Brain pericyte (primary cell): ENCODE results near the gene ZNF782.
A peak's percentile ranks its signal among the peaks of the same experiment; 100 is the strongest.
"Not testable (repeated sequence)": the region's sequence is repeated elsewhere in the genome, so short reads cannot be mapped to it uniquely, and the experiment has no call there.

Experiments used
- DNase-seq: peaks from one replicate; pipeline ENCODE4 v3.0.0-alpha.2; 2012; ENCODE audit warnings: low read depth, low spot score

Gene ZNF782

DNA sequence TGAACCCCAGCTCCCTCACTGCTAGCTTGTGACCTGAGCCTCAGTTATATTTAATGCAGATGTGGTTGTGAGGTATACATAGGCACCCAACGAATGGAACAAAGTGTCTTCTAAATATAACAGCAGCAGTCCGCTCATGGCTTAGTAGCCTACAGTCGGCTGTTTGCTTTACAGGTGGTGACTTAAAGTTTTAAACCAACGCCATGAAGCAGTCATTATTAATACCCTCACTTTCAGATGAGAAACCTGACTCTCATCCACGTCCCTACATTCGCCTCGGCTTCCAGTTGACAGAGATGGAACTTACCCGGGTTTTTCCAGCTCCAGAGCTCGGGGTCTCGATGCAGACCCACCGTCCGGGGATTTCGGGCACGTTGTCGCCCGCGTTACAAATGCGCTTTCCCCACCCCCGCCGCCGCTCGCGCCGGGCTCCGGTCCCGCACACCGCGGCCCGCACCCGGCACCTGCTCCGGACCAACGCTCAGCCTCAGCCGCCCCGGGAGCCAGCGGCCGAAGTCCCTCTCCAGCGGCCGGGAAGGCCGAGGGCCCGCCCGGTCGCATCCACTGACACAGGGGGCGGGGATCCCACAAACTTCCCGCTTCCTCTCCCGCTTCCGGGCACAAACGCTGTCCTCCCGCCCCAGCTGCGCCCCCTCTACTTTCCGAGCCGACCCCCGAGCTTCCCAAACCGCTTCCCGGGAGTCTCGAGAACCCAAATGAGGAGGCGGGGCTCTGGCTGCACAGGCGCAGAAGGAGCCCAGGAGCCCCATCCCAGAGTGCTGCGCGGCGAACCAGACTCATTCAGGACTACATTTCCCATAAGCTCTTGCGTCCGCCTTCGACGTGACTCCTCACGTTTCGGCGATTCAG is at the start of gene ZNF782:
Gene ZNF782 (minus strand): TSS at position 734 of the 870 bp plus-strand sequence. CDS start 2,553 bp downstream, outside the sequence.
- DNase-seq, result peak; percentile 77

DNA sequence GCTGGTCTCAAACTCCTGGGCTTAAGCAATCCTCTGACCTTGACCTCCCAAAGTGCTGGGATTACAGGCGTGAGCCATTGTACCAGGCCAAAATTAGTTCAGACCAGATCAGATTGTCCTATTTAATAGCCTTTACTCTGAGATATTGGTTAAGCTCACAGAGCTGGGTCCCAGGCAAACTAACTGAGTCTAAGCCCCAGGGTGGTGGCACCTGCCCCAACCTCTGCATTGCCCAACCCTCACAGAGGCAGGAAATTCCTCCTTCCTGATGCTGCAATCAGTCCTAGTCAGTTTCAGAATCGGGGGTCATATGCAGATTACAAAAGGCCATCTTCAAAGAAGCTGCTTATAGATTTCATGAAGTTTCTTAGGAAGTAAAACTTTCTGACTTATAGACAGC is 45.7 kb upstream of the ZNF782 start:
- DNase-seq, result not testable (repeated sequence)

DNA sequence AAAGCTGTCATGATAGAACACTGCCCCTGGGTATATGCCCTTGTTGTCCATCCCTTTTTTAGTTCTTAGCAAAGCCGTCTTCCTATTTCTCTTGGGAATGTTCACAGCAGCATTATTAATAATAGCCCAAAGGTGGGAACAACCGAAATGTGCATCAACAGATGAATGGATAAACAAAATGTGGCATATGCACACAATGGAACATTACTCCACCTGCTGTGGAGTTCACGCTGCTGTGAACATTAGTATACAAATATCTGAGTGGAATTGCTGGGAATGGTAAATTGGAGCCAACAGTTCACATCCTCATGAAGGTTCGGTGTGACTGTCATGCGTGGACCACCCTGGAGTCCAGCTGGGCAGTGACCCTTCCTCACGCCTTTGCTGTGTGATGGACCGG is 37.8 kb upstream of the ZNF782 start:
- no peak for DNase-seq

DNA sequence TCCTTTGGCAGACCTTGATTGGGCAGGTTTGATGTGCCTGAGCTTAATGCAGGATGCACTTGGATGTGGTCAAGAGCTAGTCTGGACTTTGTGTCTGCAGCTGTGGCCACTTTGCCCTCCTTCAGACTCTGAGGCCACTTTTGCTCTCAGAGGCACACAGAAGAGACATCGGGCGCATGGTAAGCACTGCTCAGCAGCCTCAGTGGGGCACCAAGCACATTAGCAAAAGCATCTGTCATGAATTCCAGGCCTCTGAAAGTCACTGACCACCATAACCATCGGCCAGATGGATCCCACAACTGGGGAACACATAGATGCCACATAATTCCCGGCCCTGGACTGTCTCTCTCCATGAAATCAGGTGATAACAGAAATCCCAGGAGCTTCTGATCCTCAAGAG is 34.3 kb upstream of the ZNF782 start:
- DNase-seq, result no peak

DNA sequence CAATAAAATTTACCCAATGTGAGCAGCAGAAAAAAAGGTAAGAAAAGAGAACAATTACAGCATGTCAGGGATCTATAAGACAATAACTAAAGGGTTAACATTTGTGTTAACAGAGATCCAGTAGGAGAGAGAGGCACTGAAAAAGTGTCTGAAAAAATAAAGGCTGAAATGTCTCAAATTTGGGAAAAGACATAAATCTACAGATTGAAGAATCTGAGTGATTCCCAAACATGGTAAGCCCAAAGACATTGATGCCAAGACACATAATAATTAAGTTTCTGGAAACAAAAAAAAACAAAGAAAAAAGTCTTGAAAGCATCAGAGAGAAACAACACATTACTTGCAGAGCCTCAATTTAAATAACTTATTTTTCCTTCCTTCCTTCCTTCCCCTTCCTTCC is 31.1 kb upstream of the ZNF782 start:
- DNase-seq, result no peak

DNA sequence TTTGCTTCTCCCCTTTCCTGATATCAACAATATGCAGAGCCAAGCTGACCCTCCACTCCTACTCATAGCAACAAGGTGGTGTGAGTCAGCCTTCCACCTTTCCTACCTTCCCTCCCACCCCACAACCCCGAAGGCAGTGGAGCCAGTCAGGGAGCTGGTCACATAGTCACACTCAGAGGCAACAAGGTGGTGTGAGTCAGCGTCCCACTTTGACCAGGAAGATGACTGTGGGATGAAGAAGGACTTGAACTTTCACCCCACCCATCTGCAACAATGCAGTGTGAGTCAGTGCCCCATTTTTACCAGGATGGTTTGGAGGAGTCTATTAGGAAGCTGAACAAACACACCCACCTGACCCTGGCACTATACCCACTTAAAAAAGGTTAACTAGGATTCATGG is 30.1 kb upstream of the ZNF782 start:
- DNase-seq, result no peak

DNA sequence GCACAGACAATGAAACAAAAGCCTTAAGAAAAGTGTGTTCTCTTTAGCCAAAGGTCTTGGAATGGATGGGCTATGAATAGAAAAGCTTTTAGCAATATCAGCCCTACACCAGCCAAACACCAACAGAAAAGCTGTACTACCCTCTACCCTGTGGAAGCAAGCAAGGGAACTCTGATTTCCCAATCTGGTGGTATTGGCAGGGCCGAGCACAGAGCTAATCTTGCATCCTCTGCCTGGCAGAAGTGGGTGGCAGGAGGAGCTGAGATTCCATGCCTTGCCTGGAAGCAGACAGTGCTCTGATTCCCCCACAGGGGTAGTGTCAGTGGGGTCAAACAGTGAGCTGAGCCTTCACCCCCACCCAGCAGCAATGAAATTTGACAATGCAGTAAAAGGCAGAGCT is 29.6 kb upstream of the ZNF782 start:
- DNase-seq, result no peak

DNA sequence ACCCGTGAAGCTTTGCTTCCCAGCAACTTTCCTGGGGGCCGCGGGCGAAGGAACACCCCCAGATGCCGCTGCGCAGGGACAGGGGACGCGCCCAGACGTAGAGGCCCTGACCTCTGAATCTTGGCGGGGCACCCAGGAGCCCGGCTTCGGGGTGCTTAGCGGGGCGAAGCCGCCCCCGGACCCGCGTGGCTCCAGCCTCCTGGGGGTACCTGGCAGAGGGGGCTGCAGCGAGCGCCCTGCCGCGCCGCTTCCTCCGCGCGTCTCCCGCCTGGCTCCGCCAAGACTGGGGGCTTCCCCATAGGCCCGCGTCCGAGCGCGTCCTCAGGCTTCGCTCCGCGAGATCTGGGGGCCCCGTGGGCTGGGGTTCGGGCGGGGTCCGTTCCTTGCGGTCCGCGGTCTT is 23.0 kb upstream of the ZNF782 start:
- no peak for DNase-seq

DNA sequence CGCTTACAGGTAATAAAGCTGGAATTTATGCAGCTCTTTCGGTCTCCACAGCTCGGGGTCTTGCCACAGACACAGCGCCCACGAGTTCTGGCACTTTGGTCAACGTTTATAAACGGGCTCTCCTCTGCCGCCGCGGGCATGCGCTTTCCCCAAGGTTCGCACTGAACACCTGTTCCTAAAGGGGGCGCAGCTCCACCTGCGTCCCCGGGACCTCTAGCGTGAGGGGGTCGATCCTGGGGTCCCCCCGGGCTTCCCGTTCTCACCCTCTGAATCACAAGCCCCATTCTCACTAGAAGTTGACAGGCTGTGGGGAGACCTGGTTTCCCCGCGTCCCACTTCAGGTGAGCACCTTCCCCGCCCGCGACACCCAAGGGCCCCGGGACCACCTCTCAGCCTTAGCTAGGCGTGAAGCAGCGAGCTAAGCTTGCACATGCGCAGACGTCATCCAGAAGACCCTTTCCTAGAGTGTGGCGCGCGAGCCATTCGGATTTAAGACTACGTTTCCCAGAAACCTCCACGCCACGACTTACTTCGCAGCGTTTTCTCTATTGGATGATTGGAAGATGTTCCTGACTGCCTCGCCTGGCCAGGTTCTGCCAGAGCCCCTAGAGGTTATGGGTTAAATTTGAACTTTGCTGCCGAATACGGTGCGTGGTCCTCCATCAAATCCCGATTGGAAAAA is 21.3 kb upstream of the ZNF782 start:
- DNase-seq, result peak; percentile 37

DNA sequence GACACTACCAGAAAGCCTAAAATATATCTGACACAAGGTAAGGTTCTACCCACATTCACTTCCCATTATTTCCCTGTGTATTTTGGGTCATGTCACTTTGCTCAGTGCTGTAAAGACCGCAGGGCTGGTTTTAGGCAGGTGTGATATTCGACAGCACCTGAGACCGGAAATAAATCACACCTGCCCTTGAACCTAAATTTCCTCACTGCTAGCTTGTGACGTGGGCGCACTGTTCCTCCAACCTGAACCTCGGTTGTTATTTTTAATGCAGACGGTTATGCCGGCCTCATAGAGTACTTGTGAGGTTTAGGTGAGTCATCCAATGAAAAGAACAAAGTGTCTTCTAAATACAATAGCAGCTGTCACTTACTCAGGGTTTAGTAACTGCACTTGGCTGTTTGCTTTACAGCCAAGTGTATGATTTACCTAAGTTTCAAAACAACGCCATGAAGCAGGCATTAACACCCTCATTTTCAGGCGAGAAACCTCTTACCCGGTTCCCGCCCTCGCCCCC is 20.7 kb upstream of the ZNF782 start:
- DNase-seq, result no peak

DNA sequence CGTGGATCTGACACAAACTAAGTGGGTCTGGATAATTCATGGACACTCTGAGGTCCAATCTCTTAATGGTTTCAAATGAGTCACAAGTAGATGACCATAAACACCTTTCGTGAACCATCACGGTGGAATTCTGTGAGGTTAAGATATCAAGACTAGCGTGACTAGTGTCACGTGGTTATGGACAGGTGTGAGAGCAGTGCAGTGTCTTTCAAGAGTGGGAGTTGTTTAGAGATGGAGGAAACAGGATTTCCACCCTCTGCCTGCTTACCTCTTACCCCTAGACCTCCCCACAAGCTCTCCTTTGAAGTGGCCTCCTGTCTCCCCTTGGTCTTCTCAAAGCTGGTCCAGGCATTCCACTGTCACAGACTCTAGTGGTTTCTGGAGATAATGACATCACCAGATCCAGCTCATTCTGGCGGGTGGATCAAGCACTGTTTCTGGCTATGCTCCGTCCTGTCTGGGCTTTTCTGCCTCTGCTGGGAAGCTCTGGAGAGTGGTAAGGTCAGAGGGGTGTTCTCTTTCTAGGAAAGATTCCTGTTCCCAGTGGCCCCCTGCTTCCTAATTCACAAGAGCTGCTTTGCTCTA is 20.0 kb upstream of the ZNF782 start:
- DNase-seq, result no peak

DNA sequence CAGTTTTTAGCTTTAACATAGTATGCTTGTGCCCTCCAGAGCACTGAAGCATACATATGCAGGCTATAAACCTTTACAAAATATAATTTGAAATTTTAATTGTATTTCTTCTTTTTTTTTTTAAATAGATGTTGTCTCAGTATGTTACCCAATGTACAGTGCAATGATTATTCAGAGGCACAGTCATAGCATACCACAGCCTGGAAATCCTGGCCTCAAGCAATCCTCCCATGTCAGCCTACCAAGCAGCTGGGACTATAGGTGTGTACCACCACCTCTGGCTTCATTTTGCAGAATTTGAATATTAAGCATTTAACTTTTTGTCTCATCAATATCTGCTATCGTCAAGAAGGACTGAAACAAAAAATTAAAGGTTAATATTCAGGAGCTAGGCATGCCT is 16.9 kb upstream of the ZNF782 start:
- no peak for DNase-seq

DNA sequence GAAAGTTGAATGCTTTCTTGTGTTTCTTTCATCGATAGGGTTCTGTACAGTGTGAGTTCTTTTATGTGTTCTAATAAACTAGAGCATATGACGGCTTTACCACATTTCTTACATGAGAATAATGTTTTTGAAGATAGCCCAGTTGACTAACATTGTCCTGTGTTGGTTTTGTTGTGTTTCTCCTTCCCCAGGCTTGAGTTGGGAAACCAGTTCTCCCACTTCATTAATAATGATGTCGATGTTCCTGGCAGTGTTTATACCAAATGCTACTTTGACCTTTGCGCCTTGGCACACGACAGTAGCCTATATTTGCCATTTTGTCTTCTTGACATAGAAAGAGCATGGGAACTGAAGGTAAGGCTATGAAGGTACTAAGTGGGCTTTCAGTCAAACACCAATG is 14.4 kb upstream of the ZNF782 start:
- no peak for DNase-seq

DNA sequence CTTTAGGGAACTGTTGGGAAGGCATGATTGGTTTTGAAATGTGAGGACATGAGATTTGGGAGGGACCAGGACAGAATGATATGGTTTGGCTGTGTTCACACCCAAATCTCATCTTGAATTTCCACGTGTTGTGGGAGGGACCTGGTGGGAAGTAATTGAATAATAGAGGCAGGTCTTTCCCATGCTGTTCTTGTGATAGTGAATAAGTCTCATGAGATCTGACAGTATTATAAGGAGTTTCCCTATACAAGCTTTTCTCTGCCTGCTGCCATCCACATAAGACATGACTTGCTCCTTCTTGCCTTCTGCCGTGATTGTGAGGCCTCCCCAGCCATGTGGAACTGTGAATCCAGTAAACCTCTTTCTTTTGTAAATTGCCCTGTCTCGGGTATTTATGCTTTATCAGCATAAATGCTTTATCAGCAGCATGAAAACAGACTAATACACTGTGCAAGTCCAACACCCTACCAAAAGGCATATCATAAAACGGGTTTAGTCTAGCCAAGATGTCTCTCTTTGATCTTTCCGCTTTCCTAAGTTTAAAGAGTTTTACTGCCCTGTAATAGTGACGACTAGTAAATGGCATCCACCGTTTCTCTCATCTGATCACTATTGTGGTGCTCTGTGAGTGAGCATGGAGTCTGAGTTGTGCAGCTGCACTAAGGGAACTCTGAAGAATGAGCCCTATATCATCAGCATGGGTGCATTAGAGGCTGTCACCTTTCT is 12.9 kb upstream of the ZNF782 start:
- no peak for DNase-seq

DNA sequence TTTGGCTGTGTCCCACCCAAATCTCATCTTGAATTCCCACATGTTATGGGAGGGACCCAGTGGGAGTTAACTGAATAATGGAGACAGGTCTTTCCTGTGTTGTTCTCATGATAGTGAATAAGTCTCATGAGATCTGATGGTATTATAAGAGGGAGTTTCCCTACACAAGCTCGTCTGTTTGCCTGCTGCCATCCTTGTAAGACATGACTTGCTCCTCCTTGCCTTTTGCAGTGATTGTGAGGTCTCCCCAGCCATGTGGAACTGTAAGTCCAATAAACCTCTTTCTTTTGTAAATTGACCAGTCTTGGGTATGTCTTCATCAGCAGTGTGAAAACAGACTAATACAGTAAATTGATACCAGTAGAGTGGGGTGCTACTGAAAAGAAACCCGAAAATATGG is 10.9 kb upstream of the ZNF782 start:
- DNase-seq, result not testable (repeated sequence)

DNA sequence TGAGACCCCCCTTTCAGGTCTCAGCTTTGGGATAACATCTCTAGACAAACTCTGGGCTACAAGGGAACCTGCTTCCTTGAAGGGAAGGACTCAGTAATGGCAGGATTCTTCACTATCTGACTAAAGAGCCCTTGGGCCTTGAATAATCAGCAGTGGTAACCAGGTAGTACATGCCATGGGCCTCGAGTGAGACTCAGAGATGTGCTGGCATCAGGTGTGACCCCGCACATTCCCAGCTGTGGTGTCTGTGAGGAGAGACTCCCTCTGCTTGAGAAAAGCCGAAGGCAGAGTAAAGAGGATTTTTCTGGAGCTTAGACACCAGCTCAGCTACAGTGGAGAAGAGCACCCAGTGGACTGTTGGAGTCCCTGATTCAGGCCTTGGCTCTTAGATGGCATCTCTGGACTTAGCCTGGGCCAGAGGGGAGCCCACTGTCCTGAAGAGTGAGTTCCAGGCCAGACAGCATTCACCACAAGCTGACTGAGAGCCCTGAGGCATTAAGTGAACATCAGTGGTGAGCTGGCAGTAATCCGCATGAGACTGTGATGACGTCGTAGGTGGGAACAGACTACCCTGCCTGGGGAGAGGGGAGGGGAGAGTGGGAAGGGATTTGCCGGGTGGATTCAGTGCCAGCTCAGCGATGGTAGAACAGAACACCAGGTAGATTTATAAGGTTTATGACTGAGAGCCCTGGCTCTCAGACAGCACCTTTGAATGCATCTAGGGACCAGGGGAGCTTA is 5.3 kb upstream of the ZNF782 start:
- peak; percentile 5 for DNase-seq

DNA sequence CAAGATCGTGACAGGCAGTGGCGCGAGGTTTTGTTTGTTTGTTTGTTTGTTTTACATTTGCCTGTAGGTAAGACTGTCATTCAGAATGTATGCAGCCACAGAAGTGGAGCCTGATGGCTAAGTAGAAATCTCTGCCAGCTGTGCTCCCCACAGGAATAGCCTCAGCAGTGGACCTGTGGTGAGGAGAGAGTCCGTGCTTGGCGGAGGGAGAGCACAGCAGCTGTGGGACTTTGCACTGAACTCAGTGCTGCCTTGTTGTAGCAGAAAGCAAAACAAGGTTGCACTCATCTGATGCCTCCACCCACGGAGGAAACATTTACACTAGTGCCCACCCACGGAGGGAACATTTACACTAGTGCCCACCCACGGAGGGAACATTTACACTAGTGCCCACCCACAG is 4.4 kb upstream of the ZNF782 start:
- DNase-seq, result no peak

DNA sequence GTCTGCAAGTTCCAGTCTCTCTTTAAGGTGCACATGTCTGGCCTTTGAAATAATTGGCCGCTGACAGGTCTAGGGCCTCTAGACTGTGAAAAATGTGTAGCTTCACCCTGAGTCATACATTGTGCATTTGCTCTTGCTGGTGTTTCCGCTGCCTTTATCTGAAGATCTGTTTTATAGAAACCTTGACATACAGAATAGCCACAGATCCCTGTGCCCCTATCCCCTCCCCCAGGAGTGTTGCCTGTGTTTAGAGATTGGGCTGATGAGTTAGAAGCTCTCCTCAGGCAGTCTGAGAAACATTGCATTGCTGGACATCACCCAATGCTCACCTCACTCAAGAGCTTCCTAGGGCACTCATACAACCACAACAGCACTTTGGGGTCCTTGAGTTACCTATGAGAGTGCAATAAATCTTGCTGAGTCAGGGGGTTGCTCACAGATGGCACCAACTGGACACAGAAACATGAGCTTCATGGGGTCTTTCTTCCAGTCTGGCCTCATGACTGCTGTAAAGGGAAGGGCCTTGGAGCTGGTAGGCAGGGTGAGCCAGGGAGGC is 3.8 kb upstream of the ZNF782 start:
- no peak for DNase-seq

DNA sequence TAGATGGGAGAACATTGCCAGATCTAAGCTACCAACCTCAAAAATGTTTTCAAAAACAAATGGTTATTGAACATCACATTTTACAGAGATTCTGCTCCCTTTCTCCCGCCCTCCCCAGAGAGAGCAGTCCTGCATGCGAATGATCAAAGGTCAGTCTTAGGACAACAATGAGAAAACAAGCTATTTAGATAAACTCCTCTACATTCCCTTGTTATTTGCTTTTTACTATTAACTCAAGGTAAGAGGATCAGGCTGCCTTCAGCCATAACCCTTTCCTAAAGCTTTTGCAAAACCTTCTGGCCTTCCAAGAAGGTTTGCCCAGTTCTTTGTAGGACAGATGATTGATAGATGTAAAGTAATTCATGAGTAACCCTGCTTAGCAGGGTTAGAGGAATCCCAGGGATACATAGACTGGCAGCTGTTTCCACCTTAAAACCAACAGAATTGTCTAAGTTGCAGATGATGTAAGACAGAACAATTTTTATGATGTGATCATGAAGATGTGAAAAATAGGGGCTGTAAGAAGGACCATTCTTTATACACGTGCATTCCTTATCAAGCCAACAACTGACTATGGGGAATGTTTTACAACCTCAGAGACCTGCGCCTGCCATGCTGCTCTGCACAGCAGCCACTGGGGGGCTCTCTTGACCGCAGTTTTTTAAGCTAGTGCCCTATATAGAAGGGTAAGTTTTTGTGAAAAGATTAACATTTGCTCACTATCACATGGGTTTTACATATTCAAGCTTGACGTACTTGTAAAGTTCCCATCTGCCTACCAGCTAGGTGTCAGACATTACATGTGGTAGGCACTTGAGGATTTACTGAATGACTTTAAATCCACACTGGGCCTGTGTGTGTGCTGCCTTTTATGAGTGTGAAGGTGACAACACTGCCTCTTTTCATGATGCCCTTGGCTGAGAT is 2.3 kb upstream of the ZNF782 start:
- peak; percentile 6 for DNase-seq
